Activated naive CD8-positive, alpha-beta T cell treated with anti-CD3 and anti-CD28 coated beads, Interleukin-2, amount 10 ng/mL, durations not matched to agents 7 days and 5 days (primary cell): Measurements from ENCODE around the gene IQUB. TPM values are rescaled to one million over a fixed set of nuclear protein-coding genes. Genes with fewer than 3 reads are reported as not detected.
A peak's percentile ranks its signal among the peaks of the same experiment; 100 is the strongest.

ENCODE experiments used
- ATAC-seq: fragments of 150-1000 bp; cut with Tn5 transposase; one replicate; pipeline ENCODE4 v1.10.0; 2021; ENCODE audit warnings: low read depth, moderate library complexity
- POLR2A ChIA-PET: fragments of 350-600 bp; sonication (Branson Sonifier 250); formaldehyde crosslinking; loops from one replicate; lab custom pipeline; 2021; ENCODE audit warnings: antibody characterized with exemption; lab: Charles Lee
- DNase-seq: peaks from one replicate; pipeline ENCODE4 v3.0.0; 2021
- H3K27ac Mint-ChIP-seq: one replicate; pipeline ENCODE4 v1.8.0; 2022; ENCODE audit warnings: mild to moderate bottlenecking, mixed read lengths
- H3K27me3 Mint-ChIP-seq: one replicate; pipeline ENCODE4 v1.8.0; 2022; ENCODE audit warnings: mild to moderate bottlenecking, moderate library complexity, mixed read lengths
- H3K36me3 Mint-ChIP-seq: one replicate; pipeline ENCODE4 v1.8.0; 2021; ENCODE audit warnings: mild to moderate bottlenecking, mixed read lengths
- H3K4me1 Mint-ChIP-seq: one replicate; pipeline ENCODE4 v1.8.0; 2021; ENCODE audit warnings: mixed read lengths
- H3K4me3 Mint-ChIP-seq: one replicate; pipeline ENCODE4 v1.8.0; 2022; ENCODE audit warnings: mild to moderate bottlenecking, moderate library complexity, mixed read lengths
- H3K9me3 Mint-ChIP-seq: one replicate; pipeline ENCODE4 v1.8.0; 2021; ENCODE audit warnings: mixed read lengths
- total RNA-seq, 2 experiments: library from RNA; stranded (reverse); gene quantifications; one replicate each; pipeline ENCODE4 v1.2.3, GENCODE V29; 2021

The IQUB gene
- total RNA-seq: not detected

GRCh38 chr7:123534383-123535260, at the start of gene IQUB:
IQUB (minus strand) TSS chr7:123534595; CDS start chr7:123512340, 22,255 bp downstream.
- Mint-ChIP-seq H3K9me3 (no peaks in the 10 kb centered on the region), H3K4me1 (peaks cover 19% of the 10 kb centered on the region), H3K27me3 (peaks cover 31% of the 10 kb centered on the region), H3K27ac (peak within 1 kb of the TSS; percentile 84), H3K4me3 (peak within 1 kb of the TSS; percentile 95), H3K36me3 (no peaks in the 10 kb centered on the region)
- ATAC-seq: peak; percentile 82
- POLR2A ChIA-PET: interaction anchor here (1.2 to 1.6 kb wide), 4 partner anchors 23 to 214 kb away, joined by 3 to 6 read pairs (median 3); partner anchors contain the start of genes NDUFA5 and WASL
- peak; percentile 94 for DNase-seq

- POLR2A ChIA-PET: no interaction called here
- ATAC-seq (no peak), DNase-seq (no peak)
- no peak overlapping the region for H3K4me3 Mint-ChIP-seq
- no peak overlapping the region for H3K27ac Mint-ChIP-seq
- peaks cover 27% of the 10 kb centered on the region for H3K27me3 Mint-ChIP-seq
- H3K36me3 Mint-ChIP-seq: no peaks in the 10 kb centered on the region
- peaks cover 1% of the 10 kb centered on the region for H3K4me1 Mint-ChIP-seq
- no peaks in the 10 kb centered on the region for H3K9me3 Mint-ChIP-seq
Observed at GRCh38 chr7:123583821-123584220, 49.4 kb upstream of the IQUB start.

DNA sequence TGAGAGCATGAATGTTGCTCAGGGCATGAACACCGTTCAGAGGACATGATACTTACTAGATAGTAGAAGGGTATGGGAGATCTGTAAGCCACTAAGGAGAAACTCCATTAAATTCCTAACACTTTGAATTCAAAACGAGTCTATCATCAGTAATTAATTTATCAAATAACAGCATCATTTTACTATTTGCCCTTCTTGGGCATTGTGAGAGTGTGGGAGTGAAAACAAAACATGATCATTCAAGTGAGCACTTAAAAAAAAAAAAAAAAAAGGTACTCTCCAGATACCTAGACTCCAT, 46.7 kb upstream of the IQUB start:
- DNase-seq (no peak), ATAC-seq (no peak)
- Mint-ChIP-seq H3K27me3 (peaks cover 20% of the 10 kb centered on the region), H3K36me3 (no peaks in the 10 kb centered on the region), H3K27ac (no peak overlapping the region), H3K4me1 (peaks cover 1% of the 10 kb centered on the region), H3K4me3 (no peak overlapping the region), H3K9me3 (no peaks in the 10 kb centered on the region)
- POLR2A ChIA-PET: interaction anchor here (0.7 kb wide), 1 partner anchor 23 kb away, joined by 3 read pairs; no protein-coding TSS in a partner anchor

GRCh38 chr7:123580406-123581161, 46.2 kb upstream of the IQUB start:
- Mint-ChIP-seq H3K27me3 (peaks cover 20% of the 10 kb centered on the region), H3K9me3 (no peaks in the 10 kb centered on the region), H3K4me1 (peaks cover 1% of the 10 kb centered on the region), H3K4me3 (no peak overlapping the region), H3K27ac (no peak overlapping the region), H3K36me3 (no peaks in the 10 kb centered on the region)
- no peak for DNase-seq
- ATAC-seq: peak; percentile 50
- POLR2A ChIA-PET: interaction anchor here (0.7 kb wide), 1 partner anchor 23 kb away, joined by 3 read pairs; no protein-coding TSS in a partner anchor

DNA sequence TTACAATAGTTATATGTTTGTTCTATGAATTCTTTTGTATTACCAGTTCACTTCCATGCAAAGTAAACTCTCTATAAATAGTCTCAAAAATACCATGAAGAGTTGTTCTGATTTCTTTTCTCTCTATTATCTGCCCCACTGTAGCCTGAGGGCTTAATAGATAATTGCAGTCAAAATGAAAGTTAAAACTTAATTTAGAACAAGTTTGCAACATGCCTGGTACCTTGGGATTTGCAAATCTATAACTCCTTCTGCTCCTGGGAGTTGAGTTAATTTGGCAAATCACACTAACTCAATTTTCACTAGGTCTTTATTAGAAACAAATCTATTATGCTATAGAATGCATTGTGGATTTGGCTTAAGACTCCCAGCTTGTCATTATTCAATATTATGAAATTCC, 45.0 kb upstream of the IQUB start:
- Mint-ChIP-seq H3K4me3 (no peak overlapping the region), H3K27me3 (peaks cover 23% of the 10 kb centered on the region), H3K36me3 (no peaks in the 10 kb centered on the region), H3K9me3 (no peaks in the 10 kb centered on the region), H3K27ac (no peak overlapping the region), H3K4me1 (peaks cover 1% of the 10 kb centered on the region)
- DNase-seq: no peak
- POLR2A ChIA-PET: no interaction called here
- no peak for ATAC-seq

GRCh38 chr7:123573896-123574467, 39.6 kb upstream of the IQUB start:
- H3K27me3 Mint-ChIP-seq: peaks cover 10% of the 10 kb centered on the region
- H3K4me3 Mint-ChIP-seq: no peak overlapping the region
- no peaks in the 10 kb centered on the region for H3K36me3 Mint-ChIP-seq
- H3K4me1 Mint-ChIP-seq: no peaks in the 10 kb centered on the region
- ATAC-seq (no peak), DNase-seq (no peak)
- H3K27ac Mint-ChIP-seq: no peak overlapping the region
- H3K9me3 Mint-ChIP-seq: no peaks in the 10 kb centered on the region
- POLR2A ChIA-PET: interaction anchor here (0.7 kb wide), 1 partner anchor 1305 kb away, joined by 3 read pairs; no protein-coding TSS in a partner anchor

- no peaks in the 10 kb centered on the region for H3K9me3 Mint-ChIP-seq
- no peak overlapping the region for H3K4me3 Mint-ChIP-seq
- POLR2A ChIA-PET: interaction anchor here (0.7 kb wide), 1 partner anchor 1306 kb away, joined by 3 read pairs; no protein-coding TSS in a partner anchor
- H3K36me3 Mint-ChIP-seq: no peaks in the 10 kb centered on the region
- DNase-seq (no peak), ATAC-seq (no peak)
- no peak overlapping the region for H3K27ac Mint-ChIP-seq
- H3K27me3 Mint-ChIP-seq: peaks cover 10% of the 10 kb centered on the region
- no peaks in the 10 kb centered on the region for H3K4me1 Mint-ChIP-seq
Observed at GRCh38 chr7:123573341-123573740, 38.9 kb upstream of the IQUB start.

DNA sequence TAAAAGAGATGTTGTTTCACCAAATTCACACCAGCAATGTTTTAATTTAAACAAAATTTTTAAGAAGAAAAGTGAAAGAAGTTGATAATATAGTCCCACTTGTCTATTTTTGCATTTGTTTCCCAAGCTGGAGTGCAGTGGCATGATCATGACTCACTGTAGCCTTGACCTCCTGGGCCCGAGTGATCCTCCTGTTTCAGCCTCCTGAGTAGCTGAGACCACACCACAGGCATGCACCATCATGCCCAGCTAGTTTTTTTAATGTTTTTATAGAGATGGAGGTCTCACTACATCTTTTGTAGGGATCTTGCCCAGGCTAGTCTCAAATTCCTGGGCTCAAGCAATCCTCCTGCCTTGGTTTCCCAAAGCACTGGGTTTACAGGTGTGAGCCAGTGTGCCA, 37.3 kb upstream of the IQUB start:
- Mint-ChIP-seq H3K27ac (no peak overlapping the region), H3K4me3 (no peak overlapping the region), H3K36me3 (no peaks in the 10 kb centered on the region), H3K4me1 (no peaks in the 10 kb centered on the region), H3K9me3 (no peaks in the 10 kb centered on the region), H3K27me3 (peaks cover 14% of the 10 kb centered on the region)
- no peak for DNase-seq
- POLR2A ChIA-PET: no interaction called here
- no peak for ATAC-seq

GRCh38 chr7:123571187-123571586, 36.8 kb upstream of the IQUB start:
- H3K36me3 Mint-ChIP-seq: no peaks in the 10 kb centered on the region
- no peak overlapping the region for H3K27ac Mint-ChIP-seq
- peaks cover 16% of the 10 kb centered on the region for H3K27me3 Mint-ChIP-seq
- DNase-seq: no peak
- no peaks in the 10 kb centered on the region for H3K9me3 Mint-ChIP-seq
- H3K4me3 Mint-ChIP-seq: no peak overlapping the region
- ATAC-seq: no peak
- POLR2A ChIA-PET: no interaction called here
- H3K4me1 Mint-ChIP-seq: no peaks in the 10 kb centered on the region

DNA sequence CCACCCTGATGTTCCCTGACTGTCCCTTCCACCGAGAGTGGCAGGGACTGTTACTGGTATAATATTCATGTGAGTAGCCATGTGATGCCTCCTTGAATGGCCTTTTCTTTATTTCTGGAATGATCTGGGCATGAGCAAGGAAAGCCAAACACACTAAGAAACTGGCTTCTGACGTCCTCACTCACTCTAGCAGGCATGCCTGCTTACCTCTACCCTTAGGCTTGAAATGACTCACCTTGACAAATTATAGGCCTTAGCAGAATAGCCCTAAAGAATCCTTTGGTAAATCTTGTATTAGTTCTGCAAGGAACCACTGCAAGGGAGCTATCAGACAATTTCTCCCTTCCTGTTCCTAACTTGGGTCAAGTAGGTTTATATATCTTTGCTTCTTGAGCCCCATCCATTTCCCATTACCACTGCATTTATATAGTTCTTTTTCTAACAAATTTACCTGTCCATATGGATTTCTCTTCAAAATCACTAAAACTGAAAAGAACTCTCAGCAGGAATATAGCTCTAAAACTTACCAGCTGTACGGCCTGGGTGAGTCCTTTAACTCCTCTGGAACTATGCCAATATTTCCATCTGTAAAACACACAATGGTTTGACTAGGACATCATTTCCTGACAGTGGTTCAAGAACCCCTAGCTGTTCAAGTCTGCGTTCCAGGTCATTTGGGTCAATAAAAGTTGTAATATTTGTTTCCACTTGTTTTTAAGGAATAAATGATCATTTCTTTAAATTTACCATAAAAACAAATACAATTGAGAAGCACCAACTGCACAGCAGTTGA, 36.2 kb upstream of the IQUB start:
- DNase-seq: no peak
- POLR2A ChIA-PET: no interaction called here
- Mint-ChIP-seq H3K9me3 (no peaks in the 10 kb centered on the region), H3K27me3 (peaks cover 16% of the 10 kb centered on the region), H3K4me1 (no peaks in the 10 kb centered on the region), H3K27ac (no peak overlapping the region), H3K4me3 (no peak overlapping the region), H3K36me3 (no peaks in the 10 kb centered on the region)
- ATAC-seq: no peak

DNA sequence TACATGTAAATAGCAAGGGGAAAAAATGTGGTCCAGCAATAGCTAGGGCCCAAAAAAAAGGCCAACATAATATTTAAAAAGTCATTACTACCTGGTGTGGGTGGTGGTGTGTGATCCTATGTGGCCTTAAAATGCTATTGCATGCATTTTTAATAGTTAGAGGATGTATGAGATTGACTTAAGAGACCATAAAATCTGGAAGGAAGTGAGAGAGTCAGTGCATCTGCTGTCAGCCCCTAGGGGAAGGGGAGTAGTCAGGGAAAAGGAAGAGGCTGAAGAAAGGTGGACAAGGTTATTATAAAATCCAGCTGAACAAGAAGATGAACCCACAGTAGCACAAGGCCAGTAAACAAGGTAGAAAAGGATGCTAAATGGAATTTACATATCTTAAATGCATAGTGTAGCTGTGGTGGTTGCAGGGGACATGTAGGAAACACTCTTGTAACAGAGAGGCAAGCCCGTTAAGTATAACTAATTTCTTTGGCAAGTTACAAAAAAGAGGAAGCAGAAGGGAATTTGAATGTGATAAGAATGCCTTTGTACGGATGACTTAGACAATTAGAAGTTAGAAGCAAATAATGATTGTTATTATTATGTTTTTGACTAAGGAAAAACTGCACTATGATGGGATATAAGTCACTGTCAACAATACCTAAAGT, 35.1 kb upstream of the IQUB start:
- H3K4me1 Mint-ChIP-seq: no peaks in the 10 kb centered on the region
- peaks cover 13% of the 10 kb centered on the region for H3K27me3 Mint-ChIP-seq
- H3K9me3 Mint-ChIP-seq: no peaks in the 10 kb centered on the region
- H3K36me3 Mint-ChIP-seq: no peaks in the 10 kb centered on the region
- H3K27ac Mint-ChIP-seq: no peak overlapping the region
- DNase-seq: no peak
- no peak for ATAC-seq
- H3K4me3 Mint-ChIP-seq: no peak overlapping the region
- POLR2A ChIA-PET: no interaction called here

GRCh38 chr7:123562121-123562520, 27.7 kb upstream of the IQUB start:
- H3K4me3 Mint-ChIP-seq: no peak overlapping the region
- peaks cover 4% of the 10 kb centered on the region for H3K4me1 Mint-ChIP-seq
- DNase-seq: no peak
- peaks cover 2% of the 10 kb centered on the region for H3K36me3 Mint-ChIP-seq
- no peaks in the 10 kb centered on the region for H3K9me3 Mint-ChIP-seq
- H3K27me3 Mint-ChIP-seq: peaks cover 6% of the 10 kb centered on the region
- no peak for ATAC-seq
- POLR2A ChIA-PET: no interaction called here
- H3K27ac Mint-ChIP-seq: no peak overlapping the region
